Measurements from ENCODE around the gene PTPRT. TPM values are rescaled to one million over a fixed set of nuclear protein-coding genes. Genes with fewer than 3 reads are reported as not detected.

PTPRT gene
- total and polyA plus RNA-seq, 2 of the 13 experiments (the other 11 are each of a cell fraction or from before 2014, with no cell fraction given) = under 0.01 to 0.09 TPM

DNA sequence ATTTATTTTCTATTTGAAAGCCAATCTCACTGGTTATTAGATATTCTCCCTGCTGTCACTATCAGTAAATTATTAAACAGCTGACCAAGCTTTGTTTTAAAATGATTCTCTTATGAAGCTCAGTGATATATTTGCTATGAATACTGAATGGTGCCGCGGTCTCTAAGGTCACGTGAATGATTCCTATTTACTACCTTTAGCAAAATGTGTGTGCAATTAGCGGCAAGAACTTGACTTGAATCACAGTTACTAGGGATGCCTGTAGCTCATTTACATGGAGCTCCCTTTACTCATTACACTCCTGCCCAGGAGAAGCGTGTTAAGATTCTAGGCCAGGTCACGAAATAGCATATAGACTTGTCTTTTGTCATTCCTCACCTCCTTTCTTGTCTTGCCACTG lies 12.4 kb upstream of the PTPRT start:
- BruUV-seq (replicated peaks) = no TSS peak
- H3K79me2 ChIP-seq (ENCODE audit: insufficient read depth, low read length) = no peaks in the 10 kb centered on the region
- H3K4me2 ChIP-seq (ENCODE audit: low read depth, low read length) = no peak overlapping the region
- peaks cover 3 to 44% of the 10 kb centered on the region in 2 experiments; a peak in 3 of 5 replicates for H3K27me3 ChIP-seq (ENCODE audit: control insufficient read depth in 1 of 2, insufficient read depth in 2 of 2, low read length in 2 of 2)
- peaks cover 10% of the 10 kb centered on the region for H3K9me3 ChIP-seq (ENCODE audit: low read length)
- H3K4me3 ChIP-seq (replicated peaks in 1 of 3; ENCODE audit: insufficient read depth in 1 of 3, low read depth in 2 of 3, low read length in 3 of 3) = no peak overlapping the region
- H3K9ac ChIP-seq (ENCODE audit: insufficient read depth, low read depth, low read length) = no peak overlapping the region
- FAIRE-seq (no peak), ATAC-seq (no peak), DNase-seq (ENCODE audit: low spot score) (no peak)
- ChIA-PET CTCF (ENCODE audit: low intra/inter-chr PET ratio, low total read pairs) (no interaction called here), POLR2A (no interaction called here)
- in situ Hi-C loops (cut with HindIII; ENCODE audit: extremely low pct_ligation_motif_present, low pct_unique_long_range_greater_than_20kb) (no loop called here), intact Hi-C loops (cut with micrococcal nuclease; ENCODE audit: unreplicated experiment) (no loop called here)
- H2AFZ ChIP-seq (ENCODE audit: low read length) = no peak overlapping the region
- H3K36me3 ChIP-seq (replicated peaks in 1 of 2; ENCODE audit: control insufficient read depth in 1 of 2, insufficient read depth in 2 of 2, low read length in 2 of 2) = no peaks in the 10 kb centered on the region
- H3K4me1 ChIP-seq (ENCODE audit: insufficient read depth, low read length) = no peaks in the 10 kb centered on the region
- H4K20me1 ChIP-seq (ENCODE audit: insufficient read depth, low read length) = no peaks in the 10 kb centered on the region
- H3K27ac ChIP-seq (ENCODE audit: extremely low read length, insufficient read depth, low read length) = no peak overlapping the region
- 35% methylated on average over 6 of the region's 6 CpGs for WGBS (ENCODE audit: low lambda C conversion rate)
- TF ChIP-seq ZNF660 (CRISPR knock-in tag; IDR thresholded peaks at IDR 0.05; ENCODE audit: borderline replicate concordance, low read depth) (no peak), ZNF343 (CRISPR knock-in tag; IDR thresholded peaks at IDR 0.05) (no peak), TBL1XR1 (IDR thresholded peaks at IDR 0.05; ENCODE audit: borderline replicate concordance, low read length, partially characterized antibody) (no peak), ATM (IDR thresholded peaks at IDR 0.05; ENCODE audit: borderline replicate concordance) (no peak), MTF2 (CRISPR knock-in tag; IDR thresholded peaks at IDR 0.05; ENCODE audit: borderline replicate concordance) (no peak), ZNF501 (CRISPR knock-in tag; IDR thresholded peaks at IDR 0.05) (no peak), ZBTB3 (CRISPR knock-in tag; IDR thresholded peaks at IDR 0.05; ENCODE audit: borderline replicate concordance, low read depth) (no peak)
- TF ChIP-seq, protein P1, sequence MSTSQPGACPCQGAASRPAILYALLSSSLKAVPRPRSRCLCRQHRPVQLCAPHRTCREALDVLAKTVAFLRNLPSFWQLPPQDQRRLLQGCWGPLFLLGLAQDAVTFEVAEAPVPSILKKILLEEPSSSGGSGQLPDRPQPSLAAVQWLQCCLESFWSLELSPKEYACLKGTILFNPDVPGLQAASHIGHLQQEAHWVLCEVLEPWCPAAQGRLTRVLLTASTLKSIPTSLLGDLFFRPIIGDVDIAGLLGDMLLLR (CRISPR knock-in tag; IDR thresholded peaks at IDR 0.05) = no peak
- TF ChIP-seq, protein P2, sequence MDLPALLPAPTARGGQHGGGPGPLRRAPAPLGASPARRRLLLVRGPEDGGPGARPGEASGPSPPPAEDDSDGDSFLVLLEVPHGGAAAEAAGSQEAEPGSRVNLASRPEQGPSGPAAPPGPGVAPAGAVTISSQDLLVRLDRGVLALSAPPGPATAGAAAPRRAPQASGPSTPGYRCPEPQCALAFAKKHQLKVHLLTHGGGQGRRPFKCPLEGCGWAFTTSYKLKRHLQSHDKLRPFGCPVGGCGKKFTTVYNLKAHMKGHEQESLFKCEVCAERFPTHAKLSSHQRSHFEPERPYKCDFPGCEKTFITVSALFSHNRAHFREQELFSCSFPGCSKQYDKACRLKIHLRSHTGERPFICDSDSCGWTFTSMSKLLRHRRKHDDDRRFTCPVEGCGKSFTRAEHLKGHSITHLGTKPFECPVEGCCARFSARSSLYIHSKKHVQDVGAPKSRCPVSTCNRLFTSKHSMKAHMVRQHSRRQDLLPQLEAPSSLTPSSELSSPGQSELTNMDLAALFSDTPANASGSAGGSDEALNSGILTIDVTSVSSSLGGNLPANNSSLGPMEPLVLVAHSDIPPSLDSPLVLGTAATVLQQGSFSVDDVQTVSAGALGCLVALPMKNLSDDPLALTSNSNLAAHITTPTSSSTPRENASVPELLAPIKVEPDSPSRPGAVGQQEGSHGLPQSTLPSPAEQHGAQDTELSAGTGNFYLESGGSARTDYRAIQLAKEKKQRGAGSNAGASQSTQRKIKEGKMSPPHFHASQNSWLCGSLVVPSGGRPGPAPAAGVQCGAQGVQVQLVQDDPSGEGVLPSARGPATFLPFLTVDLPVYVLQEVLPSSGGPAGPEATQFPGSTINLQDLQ (CRISPR knock-in tag; IDR thresholded peaks at IDR 0.05) = no peak
- TF ChIP-seq, protein P3, sequence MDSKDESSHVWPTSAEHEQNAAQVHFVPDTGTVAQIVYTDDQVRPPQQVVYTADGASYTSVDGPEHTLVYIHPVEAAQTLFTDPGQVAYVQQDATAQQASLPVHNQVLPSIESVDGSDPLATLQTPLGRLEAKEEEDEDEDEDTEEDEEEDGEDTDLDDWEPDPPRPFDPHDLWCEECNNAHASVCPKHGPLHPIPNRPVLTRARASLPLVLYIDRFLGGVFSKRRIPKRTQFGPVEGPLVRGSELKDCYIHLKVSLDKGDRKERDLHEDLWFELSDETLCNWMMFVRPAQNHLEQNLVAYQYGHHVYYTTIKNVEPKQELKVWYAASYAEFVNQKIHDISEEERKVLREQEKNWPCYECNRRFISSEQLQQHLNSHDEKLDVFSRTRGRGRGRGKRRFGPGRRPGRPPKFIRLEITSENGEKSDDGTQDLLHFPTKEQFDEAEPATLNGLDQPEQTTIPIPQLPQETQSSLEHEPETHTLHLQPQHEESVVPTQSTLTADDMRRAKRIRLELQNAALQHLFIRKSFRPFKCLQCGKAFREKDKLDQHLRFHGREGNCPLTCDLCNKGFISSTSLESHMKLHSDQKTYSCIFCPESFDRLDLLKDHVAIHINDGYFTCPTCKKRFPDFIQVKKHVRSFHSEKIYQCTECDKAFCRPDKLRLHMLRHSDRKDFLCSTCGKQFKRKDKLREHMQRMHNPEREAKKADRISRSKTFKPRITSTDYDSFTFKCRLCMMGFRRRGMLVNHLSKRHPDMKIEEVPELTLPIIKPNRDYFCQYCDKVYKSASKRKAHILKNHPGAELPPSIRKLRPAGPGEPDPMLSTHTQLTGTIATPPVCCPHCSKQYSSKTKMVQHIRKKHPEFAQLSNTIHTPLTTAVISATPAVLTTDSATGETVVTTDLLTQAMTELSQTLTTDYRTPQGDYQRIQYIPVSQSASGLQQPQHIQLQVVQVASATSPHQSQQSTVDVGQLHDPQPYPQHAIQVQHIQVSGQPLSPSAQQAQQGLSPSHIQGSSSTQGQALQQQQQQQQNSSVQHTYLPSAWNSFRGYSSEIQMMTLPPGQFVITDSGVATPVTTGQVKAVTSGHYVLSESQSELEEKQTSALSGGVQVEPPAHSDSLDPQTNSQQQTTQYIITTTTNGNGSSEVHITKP (CRISPR knock-in tag; IDR thresholded peaks at IDR 0.05; ENCODE audit: low read depth) = no peak
- TF ChIP-seq, protein P4, sequence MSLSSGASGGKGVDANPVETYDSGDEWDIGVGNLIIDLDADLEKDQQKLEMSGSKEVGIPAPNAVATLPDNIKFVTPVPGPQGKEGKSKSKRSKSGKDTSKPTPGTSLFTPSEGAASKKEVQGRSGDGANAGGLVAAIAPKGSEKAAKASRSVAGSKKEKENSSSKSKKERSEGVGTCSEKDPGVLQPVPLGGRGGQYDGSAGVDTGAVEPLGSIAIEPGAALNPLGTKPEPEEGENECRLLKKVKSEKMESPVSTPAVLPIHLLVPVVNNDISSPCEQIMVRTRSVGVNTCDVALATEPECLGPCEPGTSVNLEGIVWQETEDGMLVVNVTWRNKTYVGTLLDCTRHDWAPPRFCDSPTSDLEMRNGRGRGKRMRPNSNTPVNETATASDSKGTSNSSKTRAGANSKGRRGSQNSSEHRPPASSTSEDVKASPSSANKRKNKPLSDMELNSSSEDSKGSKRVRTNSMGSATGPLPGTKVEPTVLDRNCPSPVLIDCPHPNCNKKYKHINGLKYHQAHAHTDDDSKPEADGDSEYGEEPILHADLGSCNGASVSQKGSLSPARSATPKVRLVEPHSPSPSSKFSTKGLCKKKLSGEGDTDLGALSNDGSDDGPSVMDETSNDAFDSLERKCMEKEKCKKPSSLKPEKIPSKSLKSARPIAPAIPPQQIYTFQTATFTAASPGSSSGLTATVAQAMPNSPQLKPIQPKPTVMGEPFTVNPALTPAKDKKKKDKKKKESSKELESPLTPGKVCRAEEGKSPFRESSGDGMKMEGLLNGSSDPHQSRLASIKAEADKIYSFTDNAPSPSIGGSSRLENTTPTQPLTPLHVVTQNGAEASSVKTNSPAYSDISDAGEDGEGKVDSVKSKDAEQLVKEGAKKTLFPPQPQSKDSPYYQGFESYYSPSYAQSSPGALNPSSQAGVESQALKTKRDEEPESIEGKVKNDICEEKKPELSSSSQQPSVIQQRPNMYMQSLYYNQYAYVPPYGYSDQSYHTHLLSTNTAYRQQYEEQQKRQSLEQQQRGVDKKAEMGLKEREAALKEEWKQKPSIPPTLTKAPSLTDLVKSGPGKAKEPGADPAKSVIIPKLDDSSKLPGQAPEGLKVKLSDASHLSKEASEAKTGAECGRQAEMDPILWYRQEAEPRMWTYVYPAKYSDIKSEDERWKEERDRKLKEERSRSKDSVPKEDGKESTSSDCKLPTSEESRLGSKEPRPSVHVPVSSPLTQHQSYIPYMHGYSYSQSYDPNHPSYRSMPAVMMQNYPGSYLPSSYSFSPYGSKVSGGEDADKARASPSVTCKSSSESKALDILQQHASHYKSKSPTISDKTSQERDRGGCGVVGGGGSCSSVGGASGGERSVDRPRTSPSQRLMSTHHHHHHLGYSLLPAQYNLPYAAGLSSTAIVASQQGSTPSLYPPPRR (CRISPR knock-in tag; IDR thresholded peaks at IDR 0.05; ENCODE audit: borderline replicate concordance) = no peak
